K562 (cell line): ENCODE data around the gene ERF. TPM values are rescaled to one million over a fixed set of nuclear protein-coding genes. Genes with fewer than 3 reads are reported as not detected.
A peak's percentile ranks its signal among the peaks of the same experiment; 100 is the strongest.

Experiments
- ARID3B ChIP-seq: fragments of 250-450 bp; sonication (Bioruptor Pico); IDR thresholded peaks from 2 replicates; pipeline ENCODE4 v1.4.0; 2020; ENCODE audit warnings: borderline replicate concordance
- BCL6 ChIP-seq: fragments of 250-450 bp; sonication (Bioruptor Pico); IDR thresholded peaks from 2 replicates; pipeline ENCODE4 v1.4.0; 2020
- FOXA1 ChIP-seq: fragments of 450-650 bp; IDR thresholded peaks from 2 replicates; pipeline ENCODE4 v1.6.1; 2016; ENCODE audit warnings: mild to moderate bottlenecking, borderline replicate concordance
- HBP1 ChIP-seq: fragments of 450-650 bp; formaldehyde crosslinking; IDR thresholded peaks from 2 replicates; pipeline ENCODE4 v1.4.0; 2022; ENCODE audit warnings: missing genetic modification characterization
- MEF2A ChIP-seq: IDR thresholded peaks from 2 replicates; pipeline ENCODE4 v1.6.1; 2011; ENCODE audit warnings: low read depth, mild to moderate bottlenecking, low read length, moderate library complexity; ENCODE audit not compliant: control insufficient read depth
- NR2C2 ChIP-seq, 2 experiments: fragments of 200-800 bp in 1 of 2; sonication (Bioruptor generic) in 1 of 2; sonication (generic) in 1 of 2; formaldehyde crosslinking in 1 of 2; IDR thresholded peaks; 2 replicates each; pipeline versions ENCODE4 v1.6.1 to v1.8.0; 2016 to 2022; ENCODE audit warnings: mild to moderate bottlenecking in 1 of 2, missing compliant biosample characterization in 1 of 2, missing genetic modification characterization in 1 of 2, missing genetic modification reagents in 1 of 2
- NRF1 ChIP-seq, 2 experiments: fragments of 450-650 bp; IDR thresholded peaks in 1 of 2; conservative IDR thresholded peaks in 1 of 2; 2 replicates each; pipeline ENCODE4 v1.6.1; 2014; ENCODE audit warnings: mild to moderate bottlenecking in 2 of 2
- SRF ChIP-seq, 2 experiments: fragments of 250-450, 450-650 bp in 1 of 2; sonication (Bioruptor Pico) in 1 of 2; sonication (generic) in 1 of 2; formaldehyde crosslinking; IDR thresholded peaks; 2 replicates each; pipeline versions ENCODE4 v1.5.0 to v1.5.1; 2020 to 2022; ENCODE audit warnings: mild to moderate bottlenecking in 1 of 2, missing genetic modification reagents in 1 of 2
- TAL1 ChIP-seq: fragments of 450-650 bp; IDR thresholded peaks from 2 replicates; pipeline ENCODE4 v1.6.1; 2016; ENCODE audit warnings: mild to moderate bottlenecking
- THRB ChIP-seq: fragments of 450-650 bp; formaldehyde crosslinking; conservative IDR thresholded peaks from 2 replicates; pipeline ENCODE4 v1.4.0; 2022; ENCODE audit warnings: mild to moderate bottlenecking, missing genetic modification characterization
- TRIM25 ChIP-seq: fragments of 450-650 bp; IDR thresholded peaks from 2 replicates; pipeline ENCODE4 v1.7.0; 2016; ENCODE audit warnings: borderline replicate concordance
- ZBTB17 ChIP-seq: fragments of 450-650 bp; formaldehyde crosslinking; IDR thresholded peaks from 2 replicates; pipeline ENCODE4 v1.4.0; 2020; ENCODE audit warnings: mild to moderate bottlenecking
- ZBTB49 ChIP-seq: sonication (generic); formaldehyde crosslinking; IDR thresholded peaks from 2 replicates; pipeline ENCODE4 v1.8.0; 2022; ENCODE audit warnings: missing genetic modification reagents, mild to moderate bottlenecking, borderline replicate concordance
- ZNF507 ChIP-seq: conservative IDR thresholded peaks from 2 replicates; pipeline ENCODE4 v1.6.1; 2017; ENCODE audit warnings: missing genetic modification characterization, missing compliant biosample characterization
- ZNF740 ChIP-seq, 3 experiments: fragments of 200-800 bp in 1 of 3; sonication (Bioruptor generic) in 1 of 3; sonication (generic) in 1 of 3; formaldehyde crosslinking in 1 of 3; IDR thresholded peaks; 2 replicates each; pipeline versions ENCODE4 v1.6.1 to v1.8.0; 2016 to 2022; ENCODE audit warnings: mild to moderate bottlenecking in 2 of 3, missing compliant biosample characterization in 2 of 3, missing genetic modification characterization in 2 of 3, missing genetic modification reagents in 1 of 3
- ZNF780A ChIP-seq: fragments of 250-450 bp; sonication (Bioruptor Pico); IDR thresholded peaks from 2 replicates; pipeline ENCODE4 v1.5.0; 2021; ENCODE audit warnings: mild to moderate bottlenecking
- polyA plus RNA-seq, 8 experiments: library from polyadenylated mRNA; depleted of rRNA in 4 of 8; stranded (reverse) in 5 of 8; unstranded in 3 of 8; fragments of >200 nt; fragmentation: Nextera tagmentation in 2 of 8; fragmentation: Illumina TruSeq in 1 of 8; extraction: Ambion mirVana in 2 of 8; extraction: Trizol in 1 of 8; gene quantifications; 2 replicates each; pipeline versions ENCODE4 v1.2.1 to v1.2.3, GENCODE V29; 2011 to 2014; ENCODE audit warnings: inconsistent platforms in 1 of 8, missing spikeins in 1 of 8
- total RNA-seq, 7 experiments: library from RNA; depleted of rRNA in 6 of 7; stranded (reverse); fragments of >200 nt in 6 of 7; fragmentation: Illumina TruSeq in 2 of 7; extraction: Trizol in 2 of 7; gene quantifications; 2 replicates each; pipeline versions ENCODE4 v1.2.1 to v1.2.3, GENCODE V29; 2011 to 2021; ENCODE audit warnings: low replicate concordance in 1 of 7

Gene ERF
- total and polyA plus RNA-seq, 9 of the 15 experiments (the other 6 are each of a cell fraction or from before 2014, with no cell fraction given): 0.03 to 75.4 (median 27.0) TPM

- TF ChIP-seq FOXA1: no peak
- no peak for TF ChIP-seq NR2C2 (CRISPR knock-in tag; IDR thresholded peaks at IDR 0.05)
- TF ChIP-seq NR2C2 (tag; IDR thresholded peaks at IDR 0.05): no peak
- TF ChIP-seq TAL1: no peak
- no peak for TF ChIP-seq ZNF780A
- TF ChIP-seq NRF1 (conservative IDR thresholded peaks at IDR 0.05 in 1 of 2, IDR thresholded peaks at IDR 0.05 in 1 of 2): peak; percentile 38 to 60; a peak in 3 of 4 replicates
- no peak for TF ChIP-seq SRF (CRISPR knock-in tag; IDR thresholded peaks at IDR 0.05)
- no peak for TF ChIP-seq ZNF740 (CRISPR knock-in tag; IDR thresholded peaks at IDR 0.05)
- no peak for TF ChIP-seq ZNF740 (tag; IDR thresholded peaks at IDR 0.05)
- peak; percentile 83 for TF ChIP-seq MEF2A
- TF ChIP-seq ARID3B (CRISPR knock-in tag): no peak
- no peak for TF ChIP-seq ZNF507 (tag)
- no peak for TF ChIP-seq BCL6
- TF ChIP-seq HBP1 (CRISPR knock-in tag): no peak
- TF ChIP-seq TRIM25: no peak
- no peak for TF ChIP-seq ZBTB49
- no peak for TF ChIP-seq THRB
- no peak for TF ChIP-seq ZBTB17 (CRISPR knock-in tag)
These were observed 8.6 kb downstream of the ERF start (continued) for GRCh38 chr19:42246143-42246921.
